HG02852 (cell line): ENCODE measurements around the gene TMEM273.

Experiments used
- ATAC-seq: cut with Tn5 transposase; IDR thresholded peaks from one replicate; pipeline ENCODE4 v1.9.1; 2021; ENCODE audit warnings: mild to moderate bottlenecking, moderate library complexity; ENCODE audit not compliant: unreplicated experiment

The TMEM273 gene

GRCh38 chr10:49141541-49142332 is 46.5 kb downstream of the TMEM273 start:
- no peak for ATAC-seq

GRCh38 chr10:49140304-49141177 is 47.6 kb downstream of the TMEM273 start:
- no peak for ATAC-seq

GRCh38 chr10:49139846-49140195 is 48.4 kb downstream of the TMEM273 start:
- ATAC-seq: no peak

GRCh38 chr10:49139028-49139845 is 49.0 kb downstream of the TMEM273 start:
- no peak for ATAC-seq

GRCh38 chr10:49138361-49138891 is 49.8 kb downstream of the TMEM273 start:
- ATAC-seq: no peak

- ATAC-seq: no peak
Measured at GRCh38 chr10:49136525-49136924, 51.7 kb downstream of the TMEM273 start.

GRCh38 chr10:49135575-49136313 is 52.4 kb downstream of the TMEM273 start:
- no peak for ATAC-seq

- no peak for ATAC-seq
Measured at GRCh38 chr10:49134327-49134726, 53.9 kb downstream of the TMEM273 start.

- no peak for ATAC-seq
Measured at GRCh38 chr10:49133706-49134248, 54.4 kb downstream of the TMEM273 start, which contains the start of gene FAM170B. TSS of gene FAM170B (minus strand) at chr10:49134021. CDS start at chr10:49133918, 103 bp downstream.

- ATAC-seq: no peak
Measured at GRCh38 chr10:49132362-49132737, 55.8 kb downstream of the TMEM273 start.

GRCh38 chr10:49131507-49132361 is 56.5 kb downstream of the TMEM273 start:
- ATAC-seq: no peak

- no peak for ATAC-seq
Measured at GRCh38 chr10:49129376-49129775, 58.8 kb downstream of the TMEM273 start.

- no peak for ATAC-seq
Measured at GRCh38 chr10:49128854-49129253, 59.3 kb downstream of the TMEM273 start.

- ATAC-seq: no peak
Measured at GRCh38 chr10:49123981-49124950, 63.9 kb downstream of the TMEM273 start.

- no peak for ATAC-seq
Measured at GRCh38 chr10:49120911-49121310, 67.3 kb downstream of the TMEM273 start.

- no peak for ATAC-seq
Measured at GRCh38 chr10:49119746-49120145, 68.4 kb downstream of the TMEM273 start.

- no peak for ATAC-seq
Measured at GRCh38 chr10:49118430-49119074, 69.6 kb downstream of the TMEM273 start.
